ENCODE data around the gene AGFG1.

AGFG1 gene

DNA sequence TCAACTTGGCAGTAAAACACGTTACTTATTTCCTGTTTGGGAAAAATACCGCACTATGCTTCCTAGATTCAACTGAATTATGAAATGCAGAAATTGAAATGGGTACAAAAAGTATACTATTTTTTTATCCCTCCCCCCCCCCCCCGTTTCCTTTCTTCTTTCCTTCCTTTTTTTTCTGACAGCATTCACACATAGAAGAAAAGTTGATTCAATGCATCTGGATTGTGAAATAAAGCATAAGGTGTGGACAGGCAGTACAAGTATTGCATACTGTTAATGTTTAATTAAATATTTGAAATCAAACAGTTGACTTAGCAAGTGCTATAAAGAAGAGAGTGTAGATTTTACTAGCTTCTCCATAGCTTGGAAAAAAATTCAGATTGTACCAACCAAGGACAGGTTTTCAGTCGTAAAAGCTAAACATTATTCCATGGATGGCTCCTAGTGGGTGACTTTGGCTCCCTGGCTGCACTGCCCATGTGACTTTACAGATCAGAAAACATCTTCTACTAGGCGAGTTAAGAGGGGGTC, 21.6 kb upstream of the AGFG1 start:
- Histone ChIP-seq H3K4me3 (ENCODE audit: low read depth, low read length) (no peak overlapping the region), H3K9me3 (ENCODE audit: control insufficient read depth, insufficient read depth, low read length) (no peaks in the 10 kb centered on the region), H3K4me1 (ENCODE audit: control insufficient read depth, insufficient read depth, low read length) (peaks cover 10% of the 10 kb centered on the region; the same call in 1 of the 2 replicates), H3K36me3 (ENCODE audit: control insufficient read depth, insufficient read depth, low read length) (no peaks in the 10 kb centered on the region), H3K27ac (ENCODE audit: low read depth, low read length) (no peak overlapping the region), H3K9ac (ENCODE audit: low read depth, low read length) (no peak overlapping the region), H3K27me3 (ENCODE audit: control insufficient read depth, insufficient read depth, low read length) (no peaks in the 10 kb centered on the region)

DNA sequence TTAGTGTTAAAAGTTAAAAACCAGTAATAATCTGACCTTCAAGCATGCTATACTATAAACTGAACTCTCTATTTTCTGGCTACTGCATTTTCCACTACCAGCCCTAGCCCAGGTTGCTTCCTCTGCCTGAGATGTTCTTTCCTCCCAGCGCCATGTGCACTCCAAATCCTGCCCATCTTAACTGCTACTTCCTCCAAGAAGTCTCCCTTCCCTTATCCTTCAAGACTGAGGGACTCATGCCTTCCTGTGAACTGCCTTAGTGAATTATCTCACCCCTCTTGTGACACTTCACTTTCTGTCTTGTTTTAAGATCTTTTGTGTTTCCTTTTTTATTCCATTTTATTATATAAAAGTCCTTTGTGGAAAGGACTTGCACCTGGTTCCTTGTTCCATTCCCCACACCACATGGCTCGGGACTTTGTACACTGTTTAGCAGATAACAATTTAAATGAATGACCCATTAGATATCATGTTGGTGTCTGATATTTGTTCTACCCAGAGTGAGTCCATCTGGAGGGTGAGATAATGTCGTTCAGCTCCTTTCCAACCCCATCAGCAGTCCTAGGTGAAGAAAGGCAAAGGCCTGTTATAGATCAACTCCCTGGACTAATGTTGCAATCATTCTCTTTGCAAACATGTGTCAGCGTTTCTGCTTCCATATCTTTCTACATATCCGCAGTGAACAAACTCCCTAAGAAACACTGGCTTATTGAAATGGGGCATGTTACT, 20.9 kb upstream of the AGFG1 start:
- Histone ChIP-seq H3K9ac (ENCODE audit: low read depth, low read length) (no peak overlapping the region), H3K4me3 (ENCODE audit: low read depth, low read length) (no peak overlapping the region), H3K27ac (ENCODE audit: low read depth, low read length) (no peak overlapping the region), H3K9me3 (ENCODE audit: control insufficient read depth, insufficient read depth, low read length) (no peaks in the 10 kb centered on the region), H3K27me3 (ENCODE audit: control insufficient read depth, insufficient read depth, low read length) (no peaks in the 10 kb centered on the region), H3K4me1 (ENCODE audit: control insufficient read depth, insufficient read depth, low read length) (peaks cover 10% of the 10 kb centered on the region; the same call in 1 of the 2 replicates), H3K36me3 (ENCODE audit: control insufficient read depth, insufficient read depth, low read length) (no peaks in the 10 kb centered on the region)

DNA sequence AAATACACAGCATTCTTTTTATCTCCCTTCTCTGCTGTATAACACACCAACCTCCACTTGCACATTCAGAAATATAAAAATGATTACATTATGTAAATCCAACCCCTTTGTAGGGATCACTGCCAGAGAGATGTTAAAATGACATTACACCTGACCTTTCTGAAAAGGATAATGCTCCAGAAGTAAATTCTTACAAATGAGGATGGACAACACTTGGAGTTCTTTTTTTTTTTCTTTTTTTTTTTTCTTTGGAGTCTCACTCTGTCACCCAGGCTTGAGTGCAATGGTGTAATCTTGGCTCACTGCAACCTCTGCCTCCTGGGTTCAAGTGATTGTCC, 20.3 kb upstream of the AGFG1 start:
- no peak overlapping the region for H3K9ac ChIP-seq (ENCODE audit: low read depth, low read length)
- H3K36me3 ChIP-seq (ENCODE audit: control insufficient read depth, insufficient read depth, low read length) = no peaks in the 10 kb centered on the region
- H3K27ac ChIP-seq (ENCODE audit: low read depth, low read length) = no peak overlapping the region
- H3K4me3 ChIP-seq (ENCODE audit: low read depth, low read length) = no peak overlapping the region
- no peaks in the 10 kb centered on the region for H3K27me3 ChIP-seq (ENCODE audit: control insufficient read depth, insufficient read depth, low read length)
- peaks cover 10% of the 10 kb centered on the region; the same call in 1 of the 2 replicates for H3K4me1 ChIP-seq (ENCODE audit: control insufficient read depth, insufficient read depth, low read length)
- H3K9me3 ChIP-seq (ENCODE audit: control insufficient read depth, insufficient read depth, low read length) = no peaks in the 10 kb centered on the region

GRCh38 chr2:227453810-227454209, 18.1 kb upstream of the AGFG1 start:
- no peaks in the 10 kb centered on the region for H3K9me3 ChIP-seq (ENCODE audit: control insufficient read depth, insufficient read depth, low read length)
- no peak overlapping the region for H3K4me3 ChIP-seq (ENCODE audit: low read depth, low read length)
- H3K4me1 ChIP-seq (ENCODE audit: control insufficient read depth, insufficient read depth, low read length) = peaks cover 10% of the 10 kb centered on the region; the same call in 1 of the 2 replicates
- H3K27me3 ChIP-seq (ENCODE audit: control insufficient read depth, insufficient read depth, low read length) = no peaks in the 10 kb centered on the region
- H3K9ac ChIP-seq (ENCODE audit: low read depth, low read length) = no peak overlapping the region
- H3K27ac ChIP-seq (ENCODE audit: low read depth, low read length) = no peak overlapping the region
- no peaks in the 10 kb centered on the region for H3K36me3 ChIP-seq (ENCODE audit: control insufficient read depth, insufficient read depth, low read length)

- Histone ChIP-seq H3K4me3 (ENCODE audit: low read depth, low read length) (no peak overlapping the region), H3K27ac (ENCODE audit: low read depth, low read length) (no peak overlapping the region), H3K9me3 (ENCODE audit: control insufficient read depth, insufficient read depth, low read length) (no peaks in the 10 kb centered on the region), H3K9ac (ENCODE audit: low read depth, low read length) (no peak overlapping the region), H3K4me1 (ENCODE audit: control insufficient read depth, insufficient read depth, low read length) (peaks cover 10% of the 10 kb centered on the region; the same call in 1 of the 2 replicates), H3K36me3 (ENCODE audit: control insufficient read depth, insufficient read depth, low read length) (no peaks in the 10 kb centered on the region), H3K27me3 (ENCODE audit: control insufficient read depth, insufficient read depth, low read length) (no peaks in the 10 kb centered on the region)
Observed at GRCh38 chr2:227454323-227454860, 17.6 kb upstream of the AGFG1 start.

DNA sequence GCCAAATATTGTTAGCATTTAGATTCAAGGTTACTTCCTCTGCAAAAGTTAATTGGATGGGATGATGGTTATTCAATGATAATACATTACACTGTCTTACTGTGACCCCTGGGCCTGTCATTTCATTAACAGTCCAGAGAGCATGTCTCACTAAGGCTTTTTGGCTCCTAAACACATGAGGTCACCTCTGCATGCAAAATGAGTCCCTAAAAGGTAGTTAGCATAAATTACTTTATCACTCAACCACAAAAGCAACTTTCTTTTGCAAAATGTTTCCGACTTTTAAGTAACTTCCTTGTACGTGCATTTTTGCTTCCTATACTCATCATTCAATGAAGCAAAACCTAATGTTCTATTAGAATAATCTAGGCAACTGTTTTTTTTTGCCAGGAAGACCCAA, 16.8 kb upstream of the AGFG1 start:
- H3K36me3 ChIP-seq (ENCODE audit: control insufficient read depth, insufficient read depth, low read length) = no peaks in the 10 kb centered on the region
- no peaks in the 10 kb centered on the region for H3K9me3 ChIP-seq (ENCODE audit: control insufficient read depth, insufficient read depth, low read length)
- no peak overlapping the region for H3K4me3 ChIP-seq (ENCODE audit: low read depth, low read length)
- no peak overlapping the region for H3K27ac ChIP-seq (ENCODE audit: low read depth, low read length)
- H3K9ac ChIP-seq (ENCODE audit: low read depth, low read length) = no peak overlapping the region
- no peaks in the 10 kb centered on the region for H3K27me3 ChIP-seq (ENCODE audit: control insufficient read depth, insufficient read depth, low read length)
- peaks cover 10% of the 10 kb centered on the region; the same call in 1 of the 2 replicates for H3K4me1 ChIP-seq (ENCODE audit: control insufficient read depth, insufficient read depth, low read length)

DNA sequence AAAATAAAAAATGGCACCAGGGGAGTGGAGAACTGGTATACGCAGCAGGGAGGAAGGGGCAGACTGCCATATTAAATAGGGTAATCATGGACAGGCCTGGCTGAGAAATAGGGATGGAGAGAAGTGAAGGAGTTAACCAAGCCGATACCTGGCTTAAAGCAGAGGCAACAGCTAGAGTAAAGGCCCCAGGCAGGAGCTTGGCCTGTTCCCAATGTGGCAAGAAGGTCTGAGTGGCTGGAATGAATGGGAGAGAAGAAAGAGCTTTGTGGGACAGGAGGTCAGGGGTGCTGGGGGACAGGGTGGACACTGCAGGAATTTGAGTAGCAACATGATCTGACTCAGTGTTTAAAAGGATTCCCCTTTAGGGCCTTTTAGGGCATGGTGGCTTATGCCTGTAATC, 15.9 kb upstream of the AGFG1 start:
- H3K36me3 ChIP-seq (ENCODE audit: control insufficient read depth, insufficient read depth, low read length) = no peaks in the 10 kb centered on the region
- no peaks in the 10 kb centered on the region for H3K9me3 ChIP-seq (ENCODE audit: control insufficient read depth, insufficient read depth, low read length)
- peaks cover 10% of the 10 kb centered on the region; the same call in 1 of the 2 replicates for H3K4me1 ChIP-seq (ENCODE audit: control insufficient read depth, insufficient read depth, low read length)
- H3K4me3 ChIP-seq (ENCODE audit: low read depth, low read length) = no peak overlapping the region
- H3K9ac ChIP-seq (ENCODE audit: low read depth, low read length) = no peak overlapping the region
- no peaks in the 10 kb centered on the region for H3K27me3 ChIP-seq (ENCODE audit: control insufficient read depth, insufficient read depth, low read length)
- H3K27ac ChIP-seq (ENCODE audit: low read depth, low read length) = no peak overlapping the region

GRCh38 chr2:227456772-227457171, 15.2 kb upstream of the AGFG1 start:
- peaks cover 10% of the 10 kb centered on the region; the same call in 1 of the 2 replicates for H3K4me1 ChIP-seq (ENCODE audit: control insufficient read depth, insufficient read depth, low read length)
- no peaks in the 10 kb centered on the region for H3K9me3 ChIP-seq (ENCODE audit: control insufficient read depth, insufficient read depth, low read length)
- no peak overlapping the region for H3K9ac ChIP-seq (ENCODE audit: low read depth, low read length)

DNA sequence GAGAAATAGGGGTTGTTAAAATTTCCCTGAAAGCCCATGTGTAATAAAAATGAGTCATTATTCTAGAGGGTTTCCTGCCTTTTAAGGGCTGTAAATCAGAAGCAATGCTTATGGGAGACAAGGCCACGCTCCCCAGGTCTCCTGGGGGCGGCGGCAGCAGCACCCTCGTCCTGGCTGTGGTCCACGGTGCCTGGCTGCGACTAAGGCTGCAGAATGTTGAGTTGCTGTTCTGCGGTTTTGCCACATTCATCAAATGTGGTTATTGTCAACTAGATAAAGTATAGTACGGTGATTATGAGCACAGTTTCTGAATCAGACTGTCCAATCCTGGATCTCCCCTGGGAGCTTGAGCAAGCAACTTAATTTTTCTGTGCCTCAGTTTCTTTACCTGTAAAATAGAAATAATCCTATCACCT, 11.9 kb upstream of the AGFG1 start:
- H3K36me3 ChIP-seq (ENCODE audit: control insufficient read depth, insufficient read depth, low read length) = no peaks in the 10 kb centered on the region
- no peaks in the 10 kb centered on the region for H3K27me3 ChIP-seq (ENCODE audit: control insufficient read depth, insufficient read depth, low read length)
- 0 out of 2 replicates have a peak, but pooled peaks cover 3% of the 10 kb centered on the region for H3K4me1 ChIP-seq (ENCODE audit: control insufficient read depth, insufficient read depth, low read length)
- no peak overlapping the region for H3K4me3 ChIP-seq (ENCODE audit: low read depth, low read length)
- H3K9ac ChIP-seq (ENCODE audit: low read depth, low read length) = no peak overlapping the region
- H3K27ac ChIP-seq (ENCODE audit: low read depth, low read length) = no peak overlapping the region
- H3K9me3 ChIP-seq (ENCODE audit: control insufficient read depth, insufficient read depth, low read length) = no peaks in the 10 kb centered on the region

More at GRCh38 chr2:227456772-227457171, 15.2 kb upstream of the AGFG1 start:
- Histone ChIP-seq H3K36me3 (ENCODE audit: control insufficient read depth, insufficient read depth, low read length) (no peaks in the 10 kb centered on the region), H3K27ac (ENCODE audit: low read depth, low read length) (no peak overlapping the region), H3K27me3 (ENCODE audit: control insufficient read depth, insufficient read depth, low read length) (no peaks in the 10 kb centered on the region), H3K4me3 (ENCODE audit: low read depth, low read length) (no peak overlapping the region)

GRCh38 chr2:227460833-227461232, 11.1 kb upstream of the AGFG1 start:
- no peaks in the 10 kb centered on the region for H3K4me1 ChIP-seq (ENCODE audit: control insufficient read depth, insufficient read depth, low read length)
- no peak overlapping the region for H3K9ac ChIP-seq (ENCODE audit: low read depth, low read length)
- no peak overlapping the region for H3K4me3 ChIP-seq (ENCODE audit: low read depth, low read length)
- H3K36me3 ChIP-seq (ENCODE audit: control insufficient read depth, insufficient read depth, low read length) = no peaks in the 10 kb centered on the region
- H3K27me3 ChIP-seq (ENCODE audit: control insufficient read depth, insufficient read depth, low read length) = no peaks in the 10 kb centered on the region
- no peaks in the 10 kb centered on the region for H3K9me3 ChIP-seq (ENCODE audit: control insufficient read depth, insufficient read depth, low read length)
- H3K27ac ChIP-seq (ENCODE audit: low read depth, low read length) = no peak overlapping the region

DNA sequence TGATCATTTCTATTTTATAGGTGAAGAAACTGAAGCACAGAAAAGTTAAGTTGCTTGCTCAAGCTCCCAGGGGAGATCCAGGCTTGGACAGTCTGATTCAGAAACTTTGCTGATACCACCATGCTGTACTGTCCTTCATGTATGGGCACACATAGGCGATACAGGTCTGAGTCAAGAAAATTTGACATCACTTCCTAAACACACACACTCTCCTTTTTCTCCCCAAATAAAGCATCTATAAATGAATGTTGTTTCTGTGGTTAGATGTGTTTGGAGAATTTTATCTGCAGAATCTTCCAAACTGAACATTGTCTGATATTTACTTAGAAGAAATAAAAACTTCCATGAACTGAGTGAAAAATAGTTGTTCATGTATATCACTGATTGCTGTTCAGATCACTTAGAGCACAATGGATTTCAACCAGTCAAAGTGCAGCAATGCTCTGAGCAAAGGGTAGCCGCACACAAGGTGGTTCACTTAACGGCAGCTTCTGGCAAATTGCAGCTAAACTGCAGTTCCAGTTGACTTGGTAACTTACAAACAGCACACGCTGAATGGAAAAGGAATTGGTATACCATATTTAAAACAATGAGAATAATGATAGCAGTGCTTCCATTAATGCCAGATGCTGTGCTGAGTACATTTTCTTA, 10.0 kb upstream of the AGFG1 start:
- Histone ChIP-seq H3K4me3 (ENCODE audit: low read depth, low read length) (no peak overlapping the region), H3K27me3 (ENCODE audit: control insufficient read depth, insufficient read depth, low read length) (no peaks in the 10 kb centered on the region), H3K9me3 (ENCODE audit: control insufficient read depth, insufficient read depth, low read length) (no peaks in the 10 kb centered on the region), H3K36me3 (ENCODE audit: control insufficient read depth, insufficient read depth, low read length) (no peaks in the 10 kb centered on the region), H3K4me1 (ENCODE audit: control insufficient read depth, insufficient read depth, low read length) (no peaks in the 10 kb centered on the region), H3K27ac (ENCODE audit: low read depth, low read length) (no peak overlapping the region), H3K9ac (ENCODE audit: low read depth, low read length) (no peak overlapping the region)
